Measurements from ENCODE around the gene RNF19B. TPM values are rescaled to one million over a fixed set of nuclear protein-coding genes. Genes with fewer than 3 reads are reported as not detected.

The RNF19B gene
- total RNA-seq, 1 experiment from 2014 or later = 15.0 TPM

DNA sequence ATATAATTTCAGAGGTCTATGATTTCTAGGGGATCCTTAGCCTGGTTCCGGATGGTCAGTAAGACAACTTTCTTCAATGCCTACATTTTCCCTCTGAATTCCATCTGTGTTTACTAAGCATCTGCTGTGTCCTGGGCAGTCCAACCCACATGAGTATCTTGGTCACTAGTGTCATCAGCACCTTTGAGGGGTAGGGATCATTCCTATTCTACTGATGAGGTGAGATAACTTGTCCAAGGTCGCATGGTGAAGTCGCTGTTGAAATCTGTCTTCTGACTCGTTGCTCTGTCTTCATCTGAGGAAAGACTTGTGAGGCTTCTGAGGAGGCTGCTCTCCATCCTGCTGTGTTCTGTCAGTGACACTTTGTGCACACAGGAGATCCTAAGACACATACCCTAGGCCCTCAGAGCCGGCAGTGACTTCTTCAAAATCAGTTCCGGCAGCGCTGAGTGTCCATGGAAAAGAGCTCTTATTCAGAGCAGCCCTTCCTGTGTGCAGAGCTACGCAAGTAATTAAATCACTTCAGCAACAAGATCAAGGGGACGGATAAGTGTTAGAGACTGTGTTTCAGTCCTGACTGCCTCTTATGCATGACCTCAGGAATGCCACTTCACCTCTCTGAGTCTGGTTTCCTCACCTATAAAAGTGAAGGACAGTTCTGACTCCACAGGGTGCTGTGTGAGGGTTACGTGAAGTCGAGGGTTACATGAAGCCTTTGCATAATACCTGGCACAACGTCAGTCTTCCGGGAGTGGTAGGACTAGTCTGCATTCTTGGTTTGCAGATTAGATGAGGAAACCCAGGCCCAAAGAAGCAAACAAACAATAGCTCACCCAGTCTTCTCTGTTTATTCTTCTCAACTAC lies 43.7 kb upstream of the RNF19B start:
- Histone ChIP-seq H3K23ac (ENCODE audit: insufficient read length, low read depth, low read length) (no peak overlapping the region), H3T11ph (ENCODE audit: low read length) (no peak overlapping the region), H3K27me3 (ENCODE audit: insufficient read depth, low read length) (no peaks in the 10 kb centered on the region), H4K91ac (ENCODE audit: insufficient read length, low read depth, low read length) (no peak overlapping the region), H3K4ac (ENCODE audit: low read depth, low read length) (no peak overlapping the region), H2AK5ac (ENCODE audit: insufficient read length, low read length) (no peak overlapping the region), H2BK120ac (ENCODE audit: low read depth, low read length, poor library complexity, severe bottlenecking) (no peak overlapping the region), H3K14ac (ENCODE audit: insufficient read depth, low read length) (no peak overlapping the region), H3K9ac (ENCODE audit: extremely low read depth, insufficient read length, low read length) (no peak overlapping the region), H2BK15ac (ENCODE audit: low read depth, low read length) (no peak overlapping the region), H3K4me1 (ENCODE audit: insufficient read depth, low read length) (no peaks in the 10 kb centered on the region), H4K8ac (replicated peaks; ENCODE audit: insufficient read length, low read depth, low read length) (no peak overlapping the region), H3K4me2 (ENCODE audit: insufficient read depth, insufficient read length, low read length) (no peak overlapping the region), H3K79me1 (ENCODE audit: insufficient read depth, low read depth, low read length, poor library complexity, severe bottlenecking) (no peaks in the 10 kb centered on the region), H2AFZ (ENCODE audit: low read length) (no peak overlapping the region), H4K5ac (ENCODE audit: insufficient read length, low read depth, low read length) (no peak overlapping the region), H2BK20ac (ENCODE audit: low read depth, low read length, poor library complexity, severe bottlenecking) (no peak overlapping the region), H2BK12ac (ENCODE audit: insufficient read length, low read depth, low read length) (no peak overlapping the region), H3K79me2 (ENCODE audit: insufficient read depth, low read length) (no peaks in the 10 kb centered on the region), H3K18ac (ENCODE audit: insufficient read length, low read depth, low read length) (no peak overlapping the region), H4K20me1 (ENCODE audit: control insufficient read depth, insufficient read depth, insufficient read length) (no peaks in the 10 kb centered on the region), H3K56ac (ENCODE audit: insufficient read length, low read depth, low read length) (no peak overlapping the region), H3K27ac (ENCODE audit: insufficient read length, low read depth, low read length) (no peak overlapping the region), H3K23me2 (ENCODE audit: insufficient read length, low read depth, low read length, poor library complexity, severe bottlenecking) (no peaks in the 10 kb centered on the region), H3K9me3 (ENCODE audit: control insufficient read depth, low read depth, low read length) (no peaks in the 10 kb centered on the region), H2BK5ac (ENCODE audit: insufficient read length, low read length) (no peak overlapping the region)
- Mint-ChIP-seq H3K27ac (no peak overlapping the region; a peak in 1 of 7 replicates), H3K36me3 (ENCODE audit: insufficient read depth in 1 of 3, low read depth in 3 of 3) (peaks cover 25 to 63% (median 46%) of the 10 kb centered on the region in 3 experiments; a peak in 6 of 7 replicates), H3K4me3 (no peak overlapping the region), H3K4me1 (peaks cover 15 to 16% of the 10 kb centered on the region in 2 experiments), H3K27me3 (ENCODE audit: low read depth) (no peaks in the 10 kb centered on the region; the same call in 1 of the 2 replicates), H3K9me3 (no peaks in the 10 kb centered on the region)
- no peak for DNase-seq
- TF ChIP-seq, protein P1, sequence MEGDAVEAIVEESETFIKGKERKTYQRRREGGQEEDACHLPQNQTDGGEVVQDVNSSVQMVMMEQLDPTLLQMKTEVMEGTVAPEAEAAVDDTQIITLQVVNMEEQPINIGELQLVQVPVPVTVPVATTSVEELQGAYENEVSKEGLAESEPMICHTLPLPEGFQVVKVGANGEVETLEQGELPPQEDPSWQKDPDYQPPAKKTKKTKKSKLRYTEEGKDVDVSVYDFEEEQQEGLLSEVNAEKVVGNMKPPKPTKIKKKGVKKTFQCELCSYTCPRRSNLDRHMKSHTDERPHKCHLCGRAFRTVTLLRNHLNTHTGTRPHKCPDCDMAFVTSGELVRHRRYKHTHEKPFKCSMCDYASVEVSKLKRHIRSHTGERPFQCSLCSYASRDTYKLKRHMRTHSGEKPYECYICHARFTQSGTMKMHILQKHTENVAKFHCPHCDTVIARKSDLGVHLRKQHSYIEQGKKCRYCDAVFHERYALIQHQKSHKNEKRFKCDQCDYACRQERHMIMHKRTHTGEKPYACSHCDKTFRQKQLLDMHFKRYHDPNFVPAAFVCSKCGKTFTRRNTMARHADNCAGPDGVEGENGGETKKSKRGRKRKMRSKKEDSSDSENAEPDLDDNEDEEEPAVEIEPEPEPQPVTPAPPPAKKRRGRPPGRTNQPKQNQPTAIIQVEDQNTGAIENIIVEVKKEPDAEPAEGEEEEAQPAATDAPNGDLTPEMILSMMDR (conservative IDR thresholded peaks at IDR 0.05) = no peak
- no CpG with 5 or more reads among the region's 13 CpGs for WGBS (ENCODE audit: extremely low coverage, insufficient read length, low lambda C conversion rate)

Data from H9 (cell line).